Heart left ventricle (tissue), 16 donors: ENCODE results near the gene CTBP1. TPM values are rescaled to one million over a fixed set of nuclear protein-coding genes. Genes with fewer than 3 reads are reported as not detected.

Experiments
- ATAC-seq, 4 donors: fragments of 200-7000 bp; cut with Tn5 transposase; one replicate each; pipeline ENCODE4 v1.9.1; 2020 to 2022; ENCODE audit warnings: moderate library complexity in 4 of 4, mild to moderate bottlenecking in 3 of 4, moderate number of reproducible peaks in 1 of 4
- DNase-seq, 5 donors: peaks; one replicate each; pipeline ENCODE4 v3.0.0-alpha.2; 2020
- H3K27ac ChIP-seq, 12 donors: fragments of 200-600 bp; sonication (generic) in 4 of 12; one replicate each; pipeline versions ENCODE4 v1.5.0 to v1.8.0; 2016 to 2022; ENCODE audit warnings: mild to moderate bottlenecking in 2 of 12
- H3K27me3 ChIP-seq, 9 donors: fragments of 200-600 bp; sonication (generic) in 2 of 9; one replicate each; pipeline versions ENCODE4 v1.5.1 to v1.8.0; 2016 to 2022; ENCODE audit warnings: mild to moderate bottlenecking in 3 of 9
- H3K36me3 ChIP-seq, 9 donors: fragments of 200-600 bp; sonication (generic) in 2 of 9; one replicate each; pipeline versions ENCODE4 v1.5.0 to v1.8.0; 2018 to 2022; ENCODE audit warnings: mild to moderate bottlenecking in 2 of 9
- H3K4me1 ChIP-seq, 12 donors: fragments of 200-600 bp; sonication (generic) in 4 of 12; one replicate each; pipeline versions ENCODE4 v1.5.0 to v1.8.0; 2016 to 2022; ENCODE audit warnings: mild to moderate bottlenecking in 3 of 12
- H3K4me3 ChIP-seq, 12 donors: fragments of 200-600 bp; sonication (generic) in 4 of 12; one replicate each; pipeline versions ENCODE4 v1.5.0 to v1.8.0; 2017 to 2022; ENCODE audit warnings: mild to moderate bottlenecking in 9 of 12, moderate library complexity in 4 of 12
- H3K9me3 ChIP-seq, 12 donors: fragments of 200-600 bp; sonication (generic) in 4 of 12; one replicate each; pipeline versions ENCODE4 v1.5.0 to v1.8.0; 2016 to 2022; ENCODE audit warnings: mild to moderate bottlenecking in 1 of 12
- POLR2A ChIP-seq, 2 donors: fragments of 450-650 bp; IDR thresholded peaks; one replicate each; pipeline ENCODE4 v1.6.1; 2017; ENCODE audit warnings: antibody characterized with exemption in 2 of 2, mild to moderate bottlenecking in 2 of 2, moderate library complexity in 2 of 2
- WGBS, 4 donors: extraction: QIAGEN DNeasy Blood & Tissue Kit in 2 of 4; methylation state at CpG; one replicate each; pipeline versions ENCODE4 v1.1.5 to v1.1.7; 2013 to 2018; 5-methylcytosine and 5-hydroxymethylcytosine counted together
- intact Hi-C, 10 donors: fragments of 100-400 bp; cut with DNase I; formaldehyde crosslinking; loops; one replicate each; pipeline versions ENCODE4 v1.11.1 to v1.14.2; 2022
- polyA plus RNA-seq, 2 donors: library from polyadenylated mRNA; stranded (reverse); fragments of 200-250 nt; gene quantifications; one replicate each; pipeline ENCODE4 v1.2.3, GENCODE V29; 2013
- total RNA-seq, 9 donors: library from RNA; depleted of rRNA in 2 of 9; stranded (reverse); fragments of >200 nt in 2 of 9; fragmentation: NEBNext Ultra II Directional in 3 of 9; extraction: Animal tissue kit (Norgen Biotek cat#: 25700) in 3 of 9; gene quantifications; one replicate each; pipeline versions ENCODE4 v1.1.0 to v1.2.4, GENCODE V29; 2016 to 2023
- TF ChIP-seq, protein P1 (sequence below), 12 donors: fragments of 200-600 bp; sonication (generic) in 4 of 12; IDR thresholded peaks; one replicate each; pipeline versions ENCODE4 v1.5.0 to v1.8.0; 2018 to 2022; ENCODE audit warnings: antibody characterized with exemption in 12 of 12, mild to moderate bottlenecking in 5 of 12
- donor health status: ischemic (EF 13 %, LVEDD 7.1; RV severe dilation, severe dysfunction).
- donor health status: healthy with polysubstance abuse.
- donor health status: DM: no; HTN: yes; CAD: no.
- donor health status: DM: no; HTN: no; CAD: no.
- donor health status: ischemic (EF 25% LVEDD 6.9; RV normal size, moderate dysfunction).
- donor health status: ischemic (EF 25% LVEDD 5.7; RV mildly dilated, moderate dysfunction).
- donor health status: healthy.
- donor health status: DM: yes; HTN: yes; CAD: no.
- donor health status: ischemic (EF 35%, LVEDD 5.7; RV mildly dilated, moderate dysfunction).
- donor health status: nonischemic (EF 11% LVEDD 7.7; RV severe dilation, severe dysfunction).
- donor health status: DM: yes; HTN: yes; CAD: no.
- donor health status: PGD.
- donor health status: ischemic (EF 29% LVEDD 5.4; RV normal size, mild dysfunction).
- donor health status: nonischemic (EF 23%, LVEDD 6.1; RV moderate dilation, normal function).

CTBP1 gene
- total and polyA plus RNA-seq, 11 donors: 92.0 to 165 (median 128) TPM

DNA sequence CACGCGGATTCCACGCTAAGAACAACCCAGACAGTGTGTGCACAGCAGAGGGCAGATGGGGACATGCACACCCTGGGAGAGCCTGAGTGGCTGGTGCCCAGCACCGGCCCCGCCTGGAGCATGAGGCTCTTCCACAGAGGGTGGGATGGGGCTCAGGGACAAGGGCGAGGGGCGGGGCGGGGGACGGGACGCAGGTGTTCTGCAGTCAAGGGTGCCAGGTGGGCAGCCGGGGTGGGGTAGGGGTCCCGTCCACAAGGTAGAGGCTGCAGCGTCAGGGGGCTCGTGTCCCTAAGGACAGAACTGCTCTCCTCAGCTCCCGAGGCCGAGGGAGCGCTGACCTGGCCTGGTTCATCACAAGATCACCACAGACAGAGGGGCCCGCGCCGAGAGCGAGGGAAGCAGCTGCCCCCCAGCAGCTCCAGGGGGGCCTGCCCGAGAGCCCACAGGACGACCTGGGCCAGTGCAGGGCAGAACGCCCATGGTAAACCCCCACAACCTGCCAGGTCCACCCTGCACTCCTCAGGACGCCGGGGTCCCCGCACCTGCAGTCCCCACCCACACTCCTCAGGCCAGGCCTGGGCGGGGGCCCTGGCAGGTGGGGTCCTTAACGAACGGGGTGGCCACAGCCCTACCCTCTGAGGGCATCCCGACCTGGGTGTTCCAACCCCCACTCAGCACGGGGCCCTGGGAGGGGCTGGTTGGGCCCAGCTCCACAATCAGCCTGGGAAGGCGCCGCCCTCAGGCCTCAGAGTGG, 26.7 kb downstream of the CTBP1 start:
- ATAC-seq: no peak
- peaks cover 0 to 42% (median 19%) of the 10 kb centered on the region in 12 donors for H3K4me1 ChIP-seq
- no peak for DNase-seq
- H3K9me3 ChIP-seq: no peaks in the 10 kb centered on the region
- WGBS, 4 donors: 87 to 94% (median 90%) methylated on average over 13 to 34 of the region's 34 CpGs
- H3K36me3 ChIP-seq: peaks cover 0 to 90% (median 75%) of the 10 kb centered on the region in 9 donors
- intact Hi-C loops: no loop called here
- no peak overlapping the region for H3K4me3 ChIP-seq
- no peak overlapping the region for H3K27ac ChIP-seq
- H3K27me3 ChIP-seq: no peaks in the 10 kb centered on the region
- TF ChIP-seq POLR2A (IDR thresholded peaks at IDR 0.05): no peak
- TF ChIP-seq, protein P1, sequence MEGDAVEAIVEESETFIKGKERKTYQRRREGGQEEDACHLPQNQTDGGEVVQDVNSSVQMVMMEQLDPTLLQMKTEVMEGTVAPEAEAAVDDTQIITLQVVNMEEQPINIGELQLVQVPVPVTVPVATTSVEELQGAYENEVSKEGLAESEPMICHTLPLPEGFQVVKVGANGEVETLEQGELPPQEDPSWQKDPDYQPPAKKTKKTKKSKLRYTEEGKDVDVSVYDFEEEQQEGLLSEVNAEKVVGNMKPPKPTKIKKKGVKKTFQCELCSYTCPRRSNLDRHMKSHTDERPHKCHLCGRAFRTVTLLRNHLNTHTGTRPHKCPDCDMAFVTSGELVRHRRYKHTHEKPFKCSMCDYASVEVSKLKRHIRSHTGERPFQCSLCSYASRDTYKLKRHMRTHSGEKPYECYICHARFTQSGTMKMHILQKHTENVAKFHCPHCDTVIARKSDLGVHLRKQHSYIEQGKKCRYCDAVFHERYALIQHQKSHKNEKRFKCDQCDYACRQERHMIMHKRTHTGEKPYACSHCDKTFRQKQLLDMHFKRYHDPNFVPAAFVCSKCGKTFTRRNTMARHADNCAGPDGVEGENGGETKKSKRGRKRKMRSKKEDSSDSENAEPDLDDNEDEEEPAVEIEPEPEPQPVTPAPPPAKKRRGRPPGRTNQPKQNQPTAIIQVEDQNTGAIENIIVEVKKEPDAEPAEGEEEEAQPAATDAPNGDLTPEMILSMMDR (IDR thresholded peaks at IDR 0.05): no peak

DNA sequence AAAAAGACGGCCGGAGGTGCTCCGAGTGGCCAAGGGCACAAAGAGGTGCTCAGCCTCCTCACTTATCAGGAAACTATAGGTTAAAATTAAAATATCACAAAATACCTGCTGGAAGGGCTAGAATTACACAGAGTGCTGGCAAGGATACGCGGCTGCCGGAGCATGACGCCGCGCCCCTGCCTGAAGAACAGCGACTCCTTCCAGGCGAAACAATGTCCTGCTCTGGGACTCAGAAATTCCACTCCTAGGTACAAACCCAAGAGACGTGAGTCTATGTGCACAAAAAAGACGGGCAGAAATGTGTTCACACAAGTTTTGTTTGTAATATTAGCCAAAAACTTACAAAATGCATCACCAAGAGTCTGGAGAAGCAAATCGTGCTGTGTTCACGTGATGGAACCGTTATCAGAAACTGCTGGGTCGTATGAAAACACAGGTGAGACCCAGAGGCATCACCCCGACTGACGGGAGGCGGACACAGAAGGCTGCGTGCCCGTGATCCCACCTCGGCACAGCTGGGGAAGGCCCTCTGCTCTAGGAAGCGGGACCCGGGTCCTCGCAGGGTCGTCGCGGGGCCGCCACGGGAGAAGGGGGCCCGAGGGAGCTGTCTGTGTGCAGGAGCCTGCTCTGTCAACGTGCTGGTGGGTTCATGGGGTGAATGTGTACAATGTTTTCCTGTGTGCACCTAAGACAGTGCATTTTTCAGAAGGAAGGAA, 27.6 kb downstream of the CTBP1 start:
- Histone ChIP-seq H3K4me3 (no peak overlapping the region), H3K27ac (no peak overlapping the region), H3K27me3 (no peaks in the 10 kb centered on the region), H3K4me1 (peaks cover 0 to 44% (median 21%) of the 10 kb centered on the region in 12 donors), H3K36me3 (peaks cover 0 to 90% (median 67%) of the 10 kb centered on the region in 9 donors), H3K9me3 (no peaks in the 10 kb centered on the region)
- TF ChIP-seq POLR2A (IDR thresholded peaks at IDR 0.05): no peak
- TF ChIP-seq, protein P1 (IDR thresholded peaks at IDR 0.05): no peak
- WGBS, 4 donors: 90 to 93% (median 91%) methylated on average over 33 of the region's 33 CpGs
- ATAC-seq (no peak), DNase-seq (no peak)
- intact Hi-C loops: no loop called here

DNA sequence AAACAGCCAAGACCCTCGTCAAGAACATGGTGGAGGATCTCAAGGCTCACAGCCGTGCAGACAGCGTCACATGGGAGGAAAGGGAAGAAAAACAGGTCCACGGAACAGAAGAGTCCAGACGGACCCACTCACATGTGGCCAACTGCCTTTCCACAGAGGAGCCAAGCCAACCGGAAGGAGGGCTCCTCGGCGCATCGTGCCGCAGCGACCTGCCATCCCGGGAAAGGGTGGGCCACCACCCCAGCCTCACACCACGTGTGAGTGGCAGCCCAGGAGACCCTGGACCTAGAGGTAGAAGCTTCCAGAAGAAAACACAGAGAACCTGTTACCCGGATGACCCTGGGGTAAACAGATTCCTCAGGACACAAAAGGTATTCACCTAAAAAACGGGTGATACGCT, 28.4 kb downstream of the CTBP1 start:
- TF ChIP-seq, protein P1 (IDR thresholded peaks at IDR 0.05): no peak
- no peak for TF ChIP-seq POLR2A (IDR thresholded peaks at IDR 0.05)
- no peaks in the 10 kb centered on the region for H3K9me3 ChIP-seq
- peaks cover 0 to 43% (median 14%) of the 10 kb centered on the region in 12 donors for H3K4me1 ChIP-seq
- H3K36me3 ChIP-seq: peaks cover 0 to 92% (median 67%) of the 10 kb centered on the region in 9 donors
- 91 to 95% (median 94%) methylated on average over 16 of the region's 16 CpGs for WGBS, 4 donors
- no peaks in the 10 kb centered on the region for H3K27me3 ChIP-seq
- ATAC-seq (no peak), DNase-seq (no peak)
- intact Hi-C loops: no loop called here
- H3K4me3 ChIP-seq: no peak overlapping the region
- no peak overlapping the region for H3K27ac ChIP-seq

DNA sequence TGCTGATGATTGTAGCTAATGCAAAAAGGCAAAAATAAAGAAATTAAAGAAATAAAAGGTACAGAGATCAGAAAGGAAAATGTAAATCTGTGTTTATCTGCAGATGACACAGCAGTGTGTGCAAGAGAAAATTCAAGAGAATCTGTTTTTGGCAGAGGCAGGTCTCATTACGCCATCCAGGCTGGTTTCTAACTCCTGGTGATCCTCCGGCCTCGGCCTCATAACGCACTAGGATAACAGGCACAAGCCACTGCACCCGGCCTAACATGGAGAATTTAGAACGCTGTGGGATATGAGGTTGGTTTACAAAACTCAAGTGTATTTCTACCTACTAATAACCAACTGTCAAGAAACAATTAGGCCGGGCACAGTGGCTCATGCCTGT, 29.4 kb downstream of the CTBP1 start:
- Histone ChIP-seq H3K9me3 (no peaks in the 10 kb centered on the region), H3K4me3 (no peak overlapping the region), H3K4me1 (peaks cover 0 to 43% (median 13%) of the 10 kb centered on the region in 12 donors), H3K27me3 (no peaks in the 10 kb centered on the region), H3K36me3 (peaks cover 7 to 92% (median 67%) of the 10 kb centered on the region in 9 donors), H3K27ac (peak overlapping the region in 1 of 12 donors; percentile 8)
- DNase-seq (no peak), ATAC-seq (no peak)
- intact Hi-C loops: no loop called here
- 93 to 98% (median 96%) methylated on average over 7 of the region's 7 CpGs for WGBS, 4 donors
- TF ChIP-seq POLR2A (IDR thresholded peaks at IDR 0.05): no peak
- TF ChIP-seq, protein P1 (IDR thresholded peaks at IDR 0.05): no peak
